ENCODE results near the gene HSD17B8.

HSD17B8 gene

GRCh38 chr6:33171016-33171879 lies 33.2 kb upstream of the HSD17B8 start:
- DNase-seq (ENCODE audit: low spot score), result no peak

GRCh38 chr6:33171880-33172687 lies 32.4 kb upstream of the HSD17B8 start:
- no peak for DNase-seq (ENCODE audit: low spot score)

DNA sequence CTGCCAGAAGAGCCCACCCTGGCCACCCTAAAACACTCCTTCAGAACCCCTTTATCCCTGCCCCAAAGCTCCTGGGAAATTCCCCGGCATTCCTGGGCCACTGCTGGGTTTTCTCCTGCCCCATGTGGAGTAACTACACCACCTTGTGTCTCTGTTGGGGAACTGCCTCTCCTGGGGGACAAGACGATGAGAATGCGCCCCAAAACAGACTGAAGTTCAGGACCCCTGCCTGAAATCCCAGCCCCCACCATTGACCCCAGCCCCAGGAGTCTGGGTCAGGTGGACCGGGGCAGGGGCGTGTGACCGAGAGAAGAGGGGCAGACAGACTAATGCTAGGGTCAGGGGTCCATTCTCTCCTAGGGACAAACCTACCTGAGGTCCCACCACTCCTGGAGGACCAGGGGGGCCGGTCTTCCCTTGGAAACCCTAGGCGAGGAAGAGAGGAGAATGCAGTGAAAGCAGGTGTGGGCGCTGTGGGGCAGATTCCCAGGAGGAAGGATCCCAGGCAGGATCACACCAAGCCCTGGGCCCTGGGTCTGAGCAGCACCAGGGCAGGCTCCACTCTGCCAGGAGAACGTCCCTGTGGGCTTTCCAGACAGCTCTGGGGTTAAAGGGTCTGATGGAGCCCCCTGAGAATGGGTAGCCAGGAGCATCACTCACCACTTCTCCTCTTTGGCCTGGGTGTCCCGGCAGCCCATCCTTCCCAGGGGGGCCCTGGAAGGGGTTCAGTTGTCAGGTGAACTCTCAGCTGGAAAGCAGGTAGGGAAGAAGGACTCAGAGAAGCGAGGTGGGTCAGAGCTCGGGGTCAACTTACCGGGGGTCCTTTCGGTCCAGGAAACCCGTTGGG lies 31.5 kb upstream of the HSD17B8 start:
- DNase-seq (ENCODE audit: low spot score), result peak; percentile 79

- no peak for DNase-seq (ENCODE audit: low spot score)
Observed at GRCh38 chr6:33173535-33174180, 30.8 kb upstream of the HSD17B8 start.

GRCh38 chr6:33174784-33175183 lies 29.7 kb upstream of the HSD17B8 start:
- DNase-seq (ENCODE audit: low spot score), result no peak

DNA sequence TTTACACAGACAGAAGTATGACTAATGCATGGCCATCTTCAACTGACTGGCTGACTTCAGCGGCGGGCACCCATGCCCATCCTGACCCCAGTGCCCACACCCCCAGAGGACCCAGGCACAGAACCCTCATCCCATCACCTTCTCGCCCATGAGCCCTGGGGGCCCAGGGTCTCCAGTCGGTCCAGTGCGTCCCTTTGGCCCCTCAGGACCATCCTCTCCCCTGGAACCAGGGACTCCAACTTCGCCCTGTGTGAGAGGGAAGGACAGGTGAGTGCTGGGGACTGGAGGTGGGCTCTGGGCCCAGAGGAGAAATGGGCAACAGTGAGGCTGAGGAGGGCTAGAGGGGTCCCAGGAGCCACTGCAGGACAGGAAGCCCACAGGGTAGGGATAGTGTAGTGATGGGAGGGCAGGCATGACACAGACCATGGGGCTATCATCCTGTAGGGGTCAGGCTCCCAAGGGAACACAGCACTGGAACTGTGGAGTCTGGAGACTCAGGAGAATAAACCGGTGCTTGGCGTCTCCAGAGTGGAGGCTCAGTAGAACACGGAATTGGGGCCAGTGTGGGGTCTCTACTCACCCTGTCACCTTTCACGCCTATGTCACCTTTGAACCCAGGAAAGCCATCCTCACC lies 28.9 kb upstream of the HSD17B8 start:
- no peak for DNase-seq (ENCODE audit: low spot score)

GRCh38 chr6:33176906-33177305 lies 27.5 kb upstream of the HSD17B8 start:
- no peak for DNase-seq (ENCODE audit: low spot score)

DNA sequence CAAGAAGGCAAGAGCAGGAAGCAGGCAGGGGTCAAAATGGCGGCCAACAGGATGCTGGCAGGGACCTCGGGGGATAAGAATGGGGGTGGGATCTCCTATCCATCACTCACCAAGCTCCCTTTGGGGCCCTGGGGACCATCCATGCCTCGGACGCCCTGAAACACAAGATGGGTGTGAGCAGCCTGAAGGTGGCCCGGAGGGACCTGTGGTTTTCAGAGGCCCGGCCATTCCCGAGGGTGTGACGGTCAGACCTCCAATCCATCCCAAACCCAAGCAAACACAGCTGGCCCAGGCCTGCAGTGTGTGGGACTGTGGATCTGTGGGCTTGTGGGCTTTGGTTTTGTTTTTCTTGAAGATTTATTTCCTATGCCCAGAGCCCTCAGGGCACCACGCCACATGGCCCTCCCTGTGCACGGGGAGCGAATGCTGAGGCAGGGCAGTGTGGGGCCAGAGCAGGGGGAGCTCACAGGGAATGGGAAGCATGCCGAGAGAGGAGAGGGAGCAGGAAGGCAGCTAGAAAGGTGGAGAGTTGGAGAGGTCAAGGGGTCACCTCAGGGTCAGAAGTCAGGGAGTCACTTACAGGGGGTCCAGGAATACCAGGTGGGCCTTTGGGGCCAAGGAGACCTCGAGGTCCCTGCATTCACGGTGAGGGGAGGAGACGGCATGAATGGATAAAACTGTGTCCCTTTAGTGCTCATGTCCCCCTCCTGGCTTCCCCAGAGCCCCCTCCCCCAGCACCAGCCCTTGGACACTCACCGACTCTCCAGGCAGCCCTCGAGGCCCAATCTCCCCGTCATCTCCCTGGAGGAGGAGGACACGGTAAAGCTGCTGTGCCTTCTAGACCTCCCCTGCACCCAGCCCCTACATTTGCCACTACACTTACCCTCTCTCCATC lies 26.7 kb upstream of the HSD17B8 start:
- DNase-seq (ENCODE audit: low spot score), result no peak

DNA sequence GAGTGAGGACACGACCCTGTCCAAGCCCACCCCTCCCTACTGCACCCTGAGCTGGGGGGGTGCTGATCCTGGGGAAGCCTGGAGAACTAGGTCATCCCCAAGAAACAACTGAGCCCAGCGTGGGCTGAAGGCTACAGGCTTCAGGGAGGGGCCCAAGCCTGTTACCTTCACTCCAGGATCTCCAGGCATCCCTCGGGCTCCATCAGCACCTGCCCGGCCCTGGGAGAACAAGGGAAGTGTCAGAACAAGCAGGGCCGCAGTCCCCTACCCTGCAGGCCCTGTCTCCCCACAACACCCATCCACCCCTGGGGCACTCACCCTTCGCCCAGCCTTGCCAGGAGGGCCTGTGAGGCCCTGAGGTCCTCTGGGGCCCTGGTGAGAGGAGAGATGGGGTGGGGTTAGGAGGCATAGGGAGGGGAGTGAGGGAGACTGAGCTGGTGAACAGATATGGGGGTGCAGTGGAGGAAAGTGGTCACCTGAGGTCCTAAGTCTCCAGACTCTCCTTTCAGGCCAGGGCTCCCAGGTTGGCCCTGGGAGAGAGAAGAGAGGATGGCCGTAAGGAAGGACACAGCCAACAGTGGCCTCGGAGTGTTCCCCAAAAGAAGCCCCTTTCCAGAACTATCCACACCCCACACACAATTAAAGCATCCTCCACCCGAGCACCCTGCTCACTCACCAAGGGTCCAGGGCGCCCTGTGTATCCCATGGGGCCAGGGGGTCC lies 25.5 kb upstream of the HSD17B8 start:
- no peak for DNase-seq (ENCODE audit: low spot score)

DNA sequence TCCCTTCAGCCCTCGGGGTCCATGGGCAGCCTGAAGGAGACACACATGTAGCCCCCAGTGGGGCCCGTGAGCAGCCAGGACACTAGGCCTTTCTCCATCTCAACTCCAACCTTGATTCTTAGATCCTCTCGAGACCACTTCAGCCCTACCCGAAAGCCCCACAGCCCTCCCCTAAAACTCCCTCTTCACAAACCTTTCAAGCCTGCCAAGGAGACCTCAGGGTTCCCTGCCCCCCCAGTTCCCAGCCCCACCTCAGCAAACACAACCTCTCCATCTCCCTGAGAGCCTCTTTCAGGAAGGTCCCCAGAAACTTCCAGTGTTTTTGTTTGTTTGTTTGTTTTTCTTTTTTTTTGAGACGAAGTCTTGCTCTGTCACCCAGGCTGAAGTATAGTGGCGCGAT lies 23.3 kb upstream of the HSD17B8 start:
- DNase-seq (ENCODE audit: low spot score), result no peak

GRCh38 chr6:33183071-33183683 lies 21.3 kb upstream of the HSD17B8 start:
- no peak for DNase-seq (ENCODE audit: low spot score)

- no peak for DNase-seq (ENCODE audit: low spot score)
Observed at GRCh38 chr6:33185190-33185589, 19.3 kb upstream of the HSD17B8 start.

GRCh38 chr6:33185654-33186187 lies 18.7 kb upstream of the HSD17B8 start:
- DNase-seq (ENCODE audit: low spot score), result no peak

- DNase-seq (ENCODE audit: low spot score), result no peak
Observed at GRCh38 chr6:33187809-33188208, 16.6 kb upstream of the HSD17B8 start.

DNA sequence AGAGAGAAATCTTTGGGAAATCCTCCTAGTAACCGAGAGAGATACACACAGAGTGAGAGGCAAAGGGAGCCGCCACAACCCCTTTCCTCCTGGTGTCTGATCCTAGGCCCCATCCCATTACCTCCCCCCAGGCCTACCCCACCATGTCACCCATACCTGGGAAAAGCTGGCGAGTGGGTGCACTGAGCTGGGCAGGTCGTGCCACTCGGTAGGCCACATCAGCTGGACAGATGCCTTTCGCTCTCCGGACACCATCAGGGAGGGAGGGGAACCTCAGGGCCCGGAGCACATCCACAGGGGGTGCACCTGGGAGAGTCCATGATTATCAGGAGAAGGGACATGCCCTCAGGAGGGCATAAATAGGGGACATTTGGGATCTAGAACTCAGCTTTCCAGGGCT lies 15.3 kb upstream of the HSD17B8 start:
- DNase-seq (ENCODE audit: low spot score), result no peak

DNA sequence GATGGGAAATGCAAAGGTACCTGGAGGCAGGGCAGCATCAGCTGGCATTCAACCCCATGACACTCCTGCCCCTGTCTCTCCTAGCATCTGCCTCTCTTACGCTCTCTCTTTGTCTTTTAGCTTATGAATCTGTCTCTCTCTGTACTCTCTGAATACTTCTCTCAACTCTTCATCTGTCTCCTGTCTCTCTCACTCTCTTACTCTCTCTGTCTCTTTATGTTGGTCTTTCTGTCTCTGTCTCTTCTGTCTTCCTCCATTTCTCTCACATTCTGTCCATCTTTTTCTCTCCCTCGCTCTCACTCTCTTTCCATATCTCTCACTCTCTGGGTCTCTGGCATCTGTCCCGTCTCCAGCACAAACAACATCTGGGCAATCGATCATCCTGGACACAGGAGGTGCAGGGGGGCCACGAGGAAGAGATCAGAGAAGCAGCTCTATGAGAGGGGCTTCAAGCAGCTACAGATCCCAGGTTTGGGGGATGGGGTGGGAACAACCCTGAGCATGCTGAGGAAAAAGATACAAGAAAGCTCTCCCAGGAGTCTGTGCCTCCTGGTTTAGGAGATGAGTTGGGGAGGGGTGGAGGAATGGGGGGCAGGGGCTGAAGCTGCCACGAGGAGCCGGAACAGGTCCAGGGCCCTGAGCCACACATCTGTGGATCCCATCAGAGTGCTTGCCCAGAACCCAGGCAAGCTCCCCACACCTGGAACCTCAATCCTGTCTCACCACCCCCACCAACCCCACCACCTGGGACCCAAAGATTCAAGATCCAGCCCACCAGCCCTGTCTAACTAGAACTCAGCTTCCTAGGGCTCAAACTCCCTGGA lies 14.6 kb upstream of the HSD17B8 start:
- no peak for DNase-seq (ENCODE audit: low spot score)

DNA sequence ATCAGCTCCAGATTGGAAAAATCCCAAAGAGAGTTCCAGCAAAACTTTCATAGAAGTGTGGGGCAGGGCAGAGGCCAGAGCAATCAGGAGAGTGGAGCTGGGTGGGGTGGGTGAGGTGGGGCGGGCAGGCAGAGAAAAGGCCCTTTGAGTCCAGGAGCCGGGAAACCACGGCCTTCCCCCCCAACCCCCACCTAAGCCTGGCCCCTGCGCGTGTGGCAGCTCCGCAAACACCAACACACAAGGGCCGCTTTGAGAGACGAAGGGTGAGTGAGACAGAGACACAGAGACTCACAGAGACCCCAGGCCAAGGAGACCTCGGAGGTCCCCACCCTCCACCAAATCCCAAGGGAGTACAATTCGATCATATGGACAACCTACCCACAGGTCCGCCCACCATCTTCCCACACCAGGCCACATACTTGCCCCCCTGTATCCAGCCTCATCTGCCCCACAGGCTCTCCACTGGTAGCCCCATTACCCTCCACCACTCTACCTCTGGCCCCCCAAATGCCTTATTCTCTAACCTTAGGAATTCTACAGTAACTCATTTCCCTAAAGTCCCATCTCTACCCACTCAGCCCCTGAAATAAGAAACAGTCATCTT lies 13.8 kb upstream of the HSD17B8 start:
- DNase-seq (ENCODE audit: low spot score), result no peak
